MM.1S (cell line): ENCODE measurements around the gene PLBD2.

Source experiments
- DNase-seq: peaks from one replicate; pipeline ENCODE4 v3.0.0-alpha.2; 2015
- H2AFZ ChIP-seq: fragments of 300-600 bp; sonication (generic); 2 replicates; pipeline ENCODE4 v1.6.0; 2016; ENCODE audit warnings: antibody characterized with exemption, low read length
- H3F3A ChIP-seq: fragments of 300-600 bp; sonication (generic); 2 replicates; pipeline ENCODE4 v1.6.1; 2016; ENCODE audit warnings: mild to moderate bottlenecking, antibody characterized with exemption, low read length, moderate library complexity, mixed read lengths; ENCODE audit not compliant: insufficient read depth
- H3K27ac ChIP-seq: fragments of 300-600 bp; sonication (generic); 2 replicates; pipeline ENCODE4 v1.5.1; 2016; ENCODE audit warnings: mild to moderate bottlenecking, low read length
- H3K27me3 ChIP-seq: fragments of 300-600 bp; sonication (generic); replicated peaks from 2 replicates; pipeline ENCODE4 v1.6.0; 2016; ENCODE audit warnings: low read length; ENCODE audit not compliant: insufficient read depth
- H3K36me3 ChIP-seq: fragments of 300-600 bp; sonication (generic); replicated peaks from 2 replicates; pipeline ENCODE4 v1.6.1; 2016; ENCODE audit warnings: mild to moderate bottlenecking, low read length, mixed read lengths; ENCODE audit not compliant: insufficient read depth
- H3K4me1 ChIP-seq: fragments of 300-600 bp; sonication (generic); 2 replicates; pipeline ENCODE4 v1.6.1; 2016; ENCODE audit warnings: low read length, mixed read lengths
- H3K4me2 ChIP-seq: fragments of 300-600 bp; sonication (generic); 2 replicates; pipeline ENCODE4 v1.6.0; 2016; ENCODE audit warnings: low read depth, low read length
- H3K4me3 ChIP-seq: fragments of 300-600 bp; sonication (generic); 2 replicates; pipeline ENCODE4 v1.5.1; 2016; ENCODE audit warnings: low read length, mixed read lengths
- H3K79me2 ChIP-seq: fragments of 300-600 bp; sonication (generic); 2 replicates; pipeline ENCODE4 v1.6.1; 2016; ENCODE audit warnings: mixed run types, low read length, mixed read lengths
- H3K9ac ChIP-seq: fragments of 300-600 bp; sonication (generic); 2 replicates; pipeline ENCODE4 v1.6.1; 2016; ENCODE audit warnings: low read length, mixed read lengths
- H3K9me2 ChIP-seq: fragments of 300-600 bp; sonication (generic); replicated peaks from 2 replicates; pipeline ENCODE4 v1.6.1; 2016; ENCODE audit warnings: mild to moderate bottlenecking, low read length, mixed read lengths; ENCODE audit not compliant: insufficient read depth
- H3K9me3 ChIP-seq: fragments of 300-600 bp; sonication (generic); replicated peaks from 2 replicates; pipeline ENCODE4 v1.6.1; 2016; ENCODE audit warnings: mild to moderate bottlenecking, low read length, mixed read lengths; ENCODE audit not compliant: insufficient read depth
- H4K20me1 ChIP-seq: fragments of 300-600 bp; sonication (generic); 2 replicates; pipeline ENCODE4 v1.6.1; 2016; ENCODE audit warnings: mild to moderate bottlenecking, low read length, moderate library complexity, mixed read lengths; ENCODE audit not compliant: insufficient read depth
- CTCF ChIP-seq: fragments of 300-600 bp; sonication (generic); IDR thresholded peaks from 2 replicates; pipeline ENCODE4 v1.5.1; 2016; ENCODE audit warnings: antibody characterized with exemption, low read length, mixed read lengths
- EZH2 ChIP-seq: fragments of 300-600 bp; sonication (generic); optimal IDR thresholded peaks from 2 replicates; pipeline ENCODE3; 2017; ENCODE audit warnings: low read depth, mild to moderate bottlenecking, antibody characterized with exemption, low read length, mixed read lengths
- EZH2phosphoT487 ChIP-seq: fragments of 300-600 bp; sonication (generic); IDR thresholded peaks from 2 replicates; pipeline ENCODE4 v1.6.1; 2018; ENCODE audit warnings: antibody characterized with exemption, low read length

PLBD2 gene

GRCh38 chr12:113368331-113368730 lies 9.9 kb downstream of the PLBD2 start:
- Histone ChIP-seq H3K4me1 (no peaks in the 10 kb centered on the region), H3K9ac (no peak overlapping the region), H3K79me2 (no peaks in the 10 kb centered on the region), H3K4me3 (no peak overlapping the region), H4K20me1 (no peaks in the 10 kb centered on the region), H3K36me3 (no peaks in the 10 kb centered on the region), H3K27ac (no peak overlapping the region), H3K9me3 (no peaks in the 10 kb centered on the region), H3K27me3 (no peaks in the 10 kb centered on the region), H2AFZ (no peak overlapping the region), H3K9me2 (no peaks in the 10 kb centered on the region), H3F3A (no peaks in the 10 kb centered on the region), H3K4me2 (no peak overlapping the region)
- TF ChIP-seq EZH2phosphoT487 (no peak), CTCF (no peak), EZH2 (no peak)
- DNase-seq: no peak

- H3F3A ChIP-seq: no peaks in the 10 kb centered on the region
- no peaks in the 10 kb centered on the region for H4K20me1 ChIP-seq
- H2AFZ ChIP-seq: no peak overlapping the region
- no peaks in the 10 kb centered on the region for H3K36me3 ChIP-seq
- TF ChIP-seq EZH2phosphoT487: no peak
- no peak for TF ChIP-seq EZH2
- no peak for TF ChIP-seq CTCF
- H3K9me2 ChIP-seq: no peaks in the 10 kb centered on the region
- H3K4me2 ChIP-seq: no peak overlapping the region
- H3K9ac ChIP-seq: no peak overlapping the region
- no peaks in the 10 kb centered on the region for H3K9me3 ChIP-seq
- no peaks in the 10 kb centered on the region for H3K4me1 ChIP-seq
- H3K27ac ChIP-seq: no peak overlapping the region
- no peaks in the 10 kb centered on the region for H3K27me3 ChIP-seq
- no peak for DNase-seq
- no peak overlapping the region for H3K4me3 ChIP-seq
- H3K79me2 ChIP-seq: no peaks in the 10 kb centered on the region
These were observed 11.1 kb downstream of the PLBD2 start for GRCh38 chr12:113369391-113369985.

GRCh38 chr12:113370923-113371682 lies 12.7 kb downstream of the PLBD2 start:
- H3K27me3 ChIP-seq: no peaks in the 10 kb centered on the region
- H3K9me3 ChIP-seq: no peaks in the 10 kb centered on the region

More at GRCh38 chr12:113370923-113371682, 12.7 kb downstream of the PLBD2 start:
- H3K4me1 ChIP-seq: no peaks in the 10 kb centered on the region
- H4K20me1 ChIP-seq: no peaks in the 10 kb centered on the region
- no peak overlapping the region for H3K4me2 ChIP-seq
- H3K9ac ChIP-seq: no peak overlapping the region
- DNase-seq: no peak
- TF ChIP-seq EZH2: no peak
- no peak for TF ChIP-seq CTCF
- TF ChIP-seq EZH2phosphoT487: no peak
- no peaks in the 10 kb centered on the region for H3K9me2 ChIP-seq
- H3K36me3 ChIP-seq: no peaks in the 10 kb centered on the region
- no peak overlapping the region for H3K27ac ChIP-seq
- no peaks in the 10 kb centered on the region for H3F3A ChIP-seq
- H2AFZ ChIP-seq: no peak overlapping the region
- no peak overlapping the region for H3K4me3 ChIP-seq
- H3K79me2 ChIP-seq: no peaks in the 10 kb centered on the region
